Measurements from ENCODE around the gene C1orf116.

- TF ChIP-seq CTCF (optimal IDR thresholded peaks at IDR 0.05 in 1 of 3, IDR thresholded peaks at IDR 0.05 in 1 of 3, conservative IDR thresholded peaks at IDR 0.05 in 1 of 3; ENCODE audit: extremely low read depth in 1 of 3, insufficient read depth in 2 of 3, low read length in 3 of 3) (no peak), EZH2 (IDR thresholded peaks at IDR 0.05; ENCODE audit: low read length) (no peak)
Measured at GRCh38 chr1:207077012-207077411, 44.5 kb upstream of the C1orf116 start.
